KOPT-K1 (cell line): ENCODE data around the gene TSPAN11.
"Not testable (repeated sequence)": the region's sequence is repeated elsewhere in the genome, so short reads cannot be mapped to it uniquely, and the experiment has no call there.

Source experiments
- H3K27ac ChIP-seq: fragments of 200-600 bp; sonication (generic); 2 replicates; pipeline ENCODE4 v1.5.1; 2016; ENCODE audit warnings: antibody characterized with exemption, mild to moderate bottlenecking, low read depth, low read length; ENCODE audit not compliant: poor library complexity, severe bottlenecking
- H3K36me3 ChIP-seq: fragments of 200-600 bp; sonication (generic); 2 replicates; pipeline ENCODE4 v1.5.1; 2017; ENCODE audit warnings: antibody characterized with exemption, mild to moderate bottlenecking, low read length, moderate library complexity; ENCODE audit not compliant: insufficient read depth
- H3K9me3 ChIP-seq: fragments of 200-600 bp; sonication (generic); 2 replicates; pipeline ENCODE4 v1.5.1; 2017; ENCODE audit warnings: antibody characterized with exemption, low read length, mild to moderate bottlenecking; ENCODE audit not compliant: insufficient read depth, poor library complexity, severe bottlenecking

The TSPAN11 gene

DNA sequence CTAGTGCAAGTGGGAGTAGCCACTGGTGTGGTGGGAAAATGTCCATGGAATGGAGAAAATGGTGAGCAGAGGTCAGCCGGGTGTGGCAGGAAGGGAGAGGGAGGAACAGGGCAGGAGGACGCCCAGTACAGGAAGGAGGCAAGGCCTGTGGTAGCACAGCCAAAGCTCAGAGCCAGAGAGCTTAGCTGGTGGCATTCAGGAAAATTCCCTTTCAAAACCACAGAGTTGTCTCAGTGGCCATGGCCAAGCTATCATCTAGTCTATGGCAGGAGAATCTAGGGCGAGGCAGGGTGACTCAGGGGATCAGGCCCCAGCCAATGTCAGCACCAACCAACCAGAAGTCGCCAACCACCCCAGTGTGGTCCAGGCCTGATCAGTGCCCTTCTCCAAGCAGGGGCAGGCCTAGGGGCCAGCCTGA, 79.4 kb downstream of the TSPAN11 start:
- Histone ChIP-seq H3K27ac (no peak overlapping the region), H3K9me3 (no peaks in the 10 kb centered on the region), H3K36me3 (no peaks in the 10 kb centered on the region)

GRCh38 chr12:31006416-31007152, 80.0 kb downstream of the TSPAN11 start:
- no peak overlapping the region for H3K27ac ChIP-seq
- H3K9me3 ChIP-seq = no peaks in the 10 kb centered on the region
- no peaks in the 10 kb centered on the region for H3K36me3 ChIP-seq

- H3K27ac ChIP-seq = no peak overlapping the region
- H3K36me3 ChIP-seq = no peaks in the 10 kb centered on the region
- H3K9me3 ChIP-seq = no peaks in the 10 kb centered on the region
Measured at GRCh38 chr12:31007153-31007495, 80.6 kb downstream of the TSPAN11 start.

GRCh38 chr12:31007636-31008175, 81.2 kb downstream of the TSPAN11 start:
- no peak overlapping the region for H3K27ac ChIP-seq
- no peaks in the 10 kb centered on the region for H3K9me3 ChIP-seq
- no peaks in the 10 kb centered on the region for H3K36me3 ChIP-seq

- no peaks in the 10 kb centered on the region for H3K9me3 ChIP-seq
- no peak overlapping the region for H3K27ac ChIP-seq
- H3K36me3 ChIP-seq = no peaks in the 10 kb centered on the region
Measured at GRCh38 chr12:31008241-31008761, 81.8 kb downstream of the TSPAN11 start.

GRCh38 chr12:31008961-31009840, 82.7 kb downstream of the TSPAN11 start:
- Histone ChIP-seq H3K36me3 (no peaks in the 10 kb centered on the region), H3K9me3 (no peaks in the 10 kb centered on the region), H3K27ac (no peak overlapping the region)

GRCh38 chr12:31009976-31010375, 83.4 kb downstream of the TSPAN11 start:
- Histone ChIP-seq H3K9me3 (no peaks in the 10 kb centered on the region), H3K27ac (no peak overlapping the region), H3K36me3 (no peaks in the 10 kb centered on the region)

DNA sequence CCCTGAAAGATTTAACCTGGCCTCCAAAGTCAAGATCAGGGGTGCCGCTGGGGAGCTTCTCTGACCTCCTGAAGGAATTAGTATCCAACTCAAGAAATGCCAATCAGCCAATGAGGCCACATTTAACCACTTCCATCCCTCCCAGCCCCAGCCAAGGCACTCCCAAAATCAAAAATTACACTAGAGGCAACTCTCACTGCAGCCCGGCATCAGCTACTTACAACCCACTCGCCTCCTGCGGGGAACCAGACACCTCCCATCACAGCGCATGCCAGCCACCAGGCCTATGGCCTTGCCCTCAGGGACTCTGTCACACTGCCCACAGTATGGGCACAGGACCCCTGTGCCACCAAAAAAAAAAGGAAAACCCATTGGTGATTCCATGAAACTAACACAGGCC, 84.8 kb downstream of the TSPAN11 start:
- Histone ChIP-seq H3K27ac (no peak overlapping the region), H3K9me3 (no peaks in the 10 kb centered on the region), H3K36me3 (no peaks in the 10 kb centered on the region)

- Histone ChIP-seq H3K9me3 (no peaks in the 10 kb centered on the region), H3K27ac (no peak overlapping the region), H3K36me3 (no peaks in the 10 kb centered on the region)
Measured at GRCh38 chr12:31011746-31012566, 85.4 kb downstream of the TSPAN11 start.

- H3K27ac ChIP-seq, H3K9me3 ChIP-seq, H3K36me3 ChIP-seq: not testable (repeated sequence)
Measured at GRCh38 chr12:31012567-31012891, 86.0 kb downstream of the TSPAN11 start.

GRCh38 chr12:31015215-31015614, 88.7 kb downstream of the TSPAN11 start:
- no peaks in the 10 kb centered on the region for H3K9me3 ChIP-seq
- H3K36me3 ChIP-seq = no peaks in the 10 kb centered on the region
- H3K27ac ChIP-seq = no peak overlapping the region

DNA sequence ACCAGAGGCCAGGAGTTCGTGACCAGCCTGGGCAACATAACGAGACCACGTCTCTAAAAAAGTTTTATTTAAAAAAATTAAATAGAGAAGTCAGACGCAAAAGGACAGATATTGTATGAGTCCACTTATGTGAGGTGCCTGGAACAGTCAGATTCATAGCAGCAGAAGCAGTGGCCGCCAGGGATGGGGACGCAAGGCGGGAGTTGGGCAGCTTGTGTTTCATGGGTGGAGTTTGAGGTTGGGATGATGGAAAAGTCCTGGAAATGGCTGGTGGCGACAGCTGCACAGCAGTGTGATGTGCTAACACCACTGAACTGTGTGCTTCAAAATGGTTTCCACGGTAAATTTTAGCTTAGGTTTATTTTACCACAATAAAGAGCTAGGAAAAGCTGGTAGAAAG, 89.5 kb downstream of the TSPAN11 start:
- Histone ChIP-seq H3K27ac (no peak overlapping the region), H3K36me3 (no peaks in the 10 kb centered on the region), H3K9me3 (no peaks in the 10 kb centered on the region)

DNA sequence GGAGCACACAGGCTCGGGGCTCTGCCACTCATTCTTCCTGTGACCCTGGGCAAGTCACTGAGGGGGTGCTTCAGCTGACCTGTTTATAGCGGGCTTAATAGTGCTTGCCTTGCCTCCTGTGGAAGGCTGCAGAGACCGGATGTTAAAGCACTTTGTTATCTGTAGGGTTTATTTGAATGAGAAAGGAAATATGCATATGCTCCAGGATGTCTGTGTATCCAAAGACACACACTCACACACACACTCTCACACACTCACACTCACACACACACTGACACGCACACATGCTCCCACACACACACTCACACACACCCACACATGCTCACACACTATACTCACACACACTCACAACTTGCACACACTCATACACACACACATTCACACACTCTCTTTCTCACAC, 91.0 kb downstream of the TSPAN11 start:
- Histone ChIP-seq H3K36me3 (no peaks in the 10 kb centered on the region), H3K9me3 (no peaks in the 10 kb centered on the region), H3K27ac (no peak overlapping the region)

GRCh38 chr12:31018106-31018789, 91.7 kb downstream of the TSPAN11 start:
- no peaks in the 10 kb centered on the region for H3K9me3 ChIP-seq
- no peaks in the 10 kb centered on the region for H3K36me3 ChIP-seq
- no peak overlapping the region for H3K27ac ChIP-seq
